ENCODE data around the gene NR0B2. TPM values are rescaled to one million over a fixed set of nuclear protein-coding genes. Genes with fewer than 3 reads are reported as not detected.

Gene NR0B2
- polyA plus RNA-seq, 1 donor from 2014 or later, result not detected

- no peaks in the 10 kb centered on the region for H3K79me2 ChIP-seq (replicated peaks; ENCODE audit: insufficient read depth, low read length)
These were observed 24.9 kb upstream of the NR0B2 start for GRCh38 chr1:26938659-26939025.

GRCh38 chr1:26938004-26938658 is 24.4 kb upstream of the NR0B2 start:
- H3K4me2 ChIP-seq (ENCODE audit: low read length), result no peak overlapping the region
- no peaks in the 10 kb centered on the region for H3K9me3 ChIP-seq (ENCODE audit: low read length)
- H2AFZ ChIP-seq (ENCODE audit: low read depth, low read length), result no peak overlapping the region
- H3F3A ChIP-seq (ENCODE audit: insufficient read depth, low read length, poor library complexity, severe bottlenecking), result no peaks in the 10 kb centered on the region
- H3K9ac ChIP-seq (ENCODE audit: low read length), result no peak overlapping the region
- H4K20me1 ChIP-seq (ENCODE audit: insufficient read depth), result no peaks in the 10 kb centered on the region
- no peaks in the 10 kb centered on the region for H3K9me2 ChIP-seq (ENCODE audit: insufficient read depth, low read length)
- H3K27ac ChIP-seq (ENCODE audit: low read length), result no peak overlapping the region
- no peaks in the 10 kb centered on the region for H3K36me3 ChIP-seq (ENCODE audit: insufficient read depth, low read length)
- H3K4me3 ChIP-seq (ENCODE audit: low read length), result no peak overlapping the region
- H3K27me3 ChIP-seq (ENCODE audit: insufficient read depth, low read depth, low read length), result no peaks in the 10 kb centered on the region
- no peaks in the 10 kb centered on the region for H3K79me2 ChIP-seq (replicated peaks; ENCODE audit: insufficient read depth, low read length)
- TF ChIP-seq MXI1 (conservative IDR thresholded peaks at IDR 0.05; ENCODE audit: poor library complexity, severe bottlenecking) (no peak), CTCF (IDR thresholded peaks at IDR 0.05; ENCODE audit: poor library complexity, severe bottlenecking) (no peak), RAD21 (conservative IDR thresholded peaks at IDR 0.05) (no peak), SMC3 (conservative IDR thresholded peaks at IDR 0.05; ENCODE audit: poor library complexity) (no peak), POLR2AphosphoS5 (IDR thresholded peaks at IDR 0.05) (no peak), TAF1 (IDR thresholded peaks at IDR 0.05; ENCODE audit: low read depth) (no peak), EP300 (conservative IDR thresholded peaks at IDR 0.05; ENCODE audit: poor library complexity, severe bottlenecking) (no peak), EZH2 (IDR thresholded peaks at IDR 0.05; ENCODE audit: borderline replicate concordance, insufficient read depth, low read length, poor library complexity, severe bottlenecking) (no peak)

More at GRCh38 chr1:26938659-26939025, 24.9 kb upstream of the NR0B2 start:
- no peaks in the 10 kb centered on the region for H3K27me3 ChIP-seq (ENCODE audit: insufficient read depth, low read depth, low read length)
- H3K4me2 ChIP-seq (ENCODE audit: low read length), result no peak overlapping the region
- no peaks in the 10 kb centered on the region for H3F3A ChIP-seq (ENCODE audit: insufficient read depth, low read length, poor library complexity, severe bottlenecking)
- no peak overlapping the region for H3K4me3 ChIP-seq (ENCODE audit: low read length)
- H3K36me3 ChIP-seq (ENCODE audit: insufficient read depth, low read length), result no peaks in the 10 kb centered on the region
- no peak for TF ChIP-seq MXI1 (conservative IDR thresholded peaks at IDR 0.05; ENCODE audit: poor library complexity, severe bottlenecking)
- TF ChIP-seq RAD21 (conservative IDR thresholded peaks at IDR 0.05), result no peak
- TF ChIP-seq CTCF (IDR thresholded peaks at IDR 0.05; ENCODE audit: poor library complexity, severe bottlenecking), result no peak
- no peak for TF ChIP-seq REST (IDR thresholded peaks at IDR 0.05; ENCODE audit: borderline replicate concordance)
- TF ChIP-seq EP300 (conservative IDR thresholded peaks at IDR 0.05; ENCODE audit: poor library complexity, severe bottlenecking), result no peak
- no peak for TF ChIP-seq POLR2AphosphoS5 (IDR thresholded peaks at IDR 0.05)
- no peak for TF ChIP-seq EZH2 (IDR thresholded peaks at IDR 0.05; ENCODE audit: borderline replicate concordance, insufficient read depth, low read length, poor library complexity, severe bottlenecking)
- H3K9me3 ChIP-seq (ENCODE audit: low read length), result no peaks in the 10 kb centered on the region
- H3K9ac ChIP-seq (ENCODE audit: low read length), result no peak overlapping the region
- H3K9me2 ChIP-seq (ENCODE audit: insufficient read depth, low read length), result no peaks in the 10 kb centered on the region
- no peaks in the 10 kb centered on the region for H4K20me1 ChIP-seq (ENCODE audit: insufficient read depth)
- H2AFZ ChIP-seq (ENCODE audit: low read depth, low read length), result no peak overlapping the region
- no peak overlapping the region for H3K27ac ChIP-seq (ENCODE audit: low read length)
